Measurements from ENCODE around the gene CAVIN3. TPM values are rescaled to one million over a fixed set of nuclear protein-coding genes. Genes with fewer than 3 reads are reported as not detected.

The CAVIN3 gene
- total and polyA plus RNA-seq, 8 donors: 12.8 to 166 (median 54.2) TPM

DNA sequence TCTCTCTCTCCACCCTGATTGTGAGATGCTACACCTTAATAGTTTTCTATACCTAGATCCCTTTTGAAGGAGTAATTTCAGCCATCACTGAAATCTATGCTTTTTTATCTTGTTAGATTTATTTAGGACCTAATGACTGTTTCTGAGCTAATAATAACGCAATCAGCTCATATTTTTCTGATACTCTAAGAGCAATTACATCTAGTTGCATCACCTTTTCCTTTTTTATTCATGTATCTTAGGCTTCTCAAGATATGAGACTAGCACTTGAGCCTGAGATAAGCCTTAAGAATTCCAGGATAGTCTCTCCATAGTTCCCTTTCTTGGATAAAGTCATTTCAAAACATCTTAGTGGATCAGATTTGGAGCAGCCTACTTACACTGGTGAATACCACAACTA lies 25.1 kb upstream of the CAVIN3 start:
- intact Hi-C loops (cut with DNase I; ENCODE audit: low total_unique reads): no loop called here
- 87 to 95% (median 92%) methylated on average over 1 of the region's 1 CpG for WGBS, 5 donors

GRCh38 chr11:6336293-6336692 lies 16.0 kb upstream of the CAVIN3 start:
- H3K27ac ChIP-seq: no peak overlapping the region
- TF ChIP-seq EP300 (IDR thresholded peaks at IDR 0.05) (no peak), CTCF (IDR thresholded peaks at IDR 0.05) (no peak), POLR2A (IDR thresholded peaks at IDR 0.05) (no peak)
- peaks cover 0 to 19% (median 6%) of the 10 kb centered on the region in 4 donors for H3K4me1 ChIP-seq
- peaks cover 0 to 20% (median 0%) of the 10 kb centered on the region in 4 donors for H3K36me3 ChIP-seq
- no peaks in the 10 kb centered on the region for H3K27me3 ChIP-seq
- no peaks in the 10 kb centered on the region for H3K9me3 ChIP-seq
- no peak overlapping the region for H3K4me3 ChIP-seq
- intact Hi-C loops (cut with DNase I; ENCODE audit: low total_unique reads): no loop called here
- DNase-seq: no peak
- 87 to 91% (median 90%) methylated on average over 3 of the region's 3 CpGs for WGBS, 5 donors

More for the DNA sequence above, 25.1 kb upstream of the CAVIN3 start:
- Histone ChIP-seq H3K27me3 (no peaks in the 10 kb centered on the region), H3K27ac (no peak overlapping the region), H3K36me3 (no peaks in the 10 kb centered on the region), H3K4me3 (no peak overlapping the region), H3K4me1 (no peaks in the 10 kb centered on the region), H3K9me3 (no peaks in the 10 kb centered on the region)
- DNase-seq: no peak
- no peak for TF ChIP-seq EP300 (IDR thresholded peaks at IDR 0.05)
- no peak for TF ChIP-seq POLR2A (IDR thresholded peaks at IDR 0.05)
- TF ChIP-seq POLR2AphosphoS5 (IDR thresholded peaks at IDR 0.05): no peak
- no peak for TF ChIP-seq CTCF (IDR thresholded peaks at IDR 0.05)

- 89 to 95% (median 94%) methylated on average over 6 of the region's 6 CpGs for WGBS, 5 donors
Observed at GRCh38 chr11:6334806-6335205, 14.5 kb upstream of the CAVIN3 start.

DNA sequence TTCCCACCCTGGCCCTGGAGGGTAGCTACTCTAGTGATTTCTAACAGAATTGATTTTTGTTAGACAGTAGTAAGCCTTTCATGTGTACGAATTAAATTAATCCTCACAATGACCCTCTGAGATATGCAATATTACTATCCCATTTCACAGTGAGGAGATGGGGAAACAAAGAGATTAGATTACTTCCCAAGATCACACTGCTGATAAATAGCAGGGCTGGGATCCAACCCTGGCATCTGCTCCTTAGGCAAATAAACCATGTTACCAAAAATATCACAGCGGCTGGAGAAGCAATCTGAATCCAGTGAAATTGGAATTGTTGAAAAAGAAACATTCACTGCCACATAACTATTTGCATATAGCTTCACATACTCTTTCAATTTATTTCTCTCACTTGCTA lies 12.8 kb upstream of the CAVIN3 start:
- DNase-seq: no peak
- peaks cover 0 to 20% (median 0%) of the 10 kb centered on the region in 4 donors for H3K36me3 ChIP-seq
- H3K27ac ChIP-seq: no peak overlapping the region
- no peaks in the 10 kb centered on the region for H3K9me3 ChIP-seq
- intact Hi-C loops (cut with DNase I; ENCODE audit: low total_unique reads): no loop called here
- no peak overlapping the region for H3K4me3 ChIP-seq
- WGBS, 5 donors: 11 to 28% (median 13%) methylated on average over 2 of the region's 2 CpGs
- TF ChIP-seq EP300 (IDR thresholded peaks at IDR 0.05) (no peak), POLR2AphosphoS5 (IDR thresholded peaks at IDR 0.05) (no peak), CTCF (IDR thresholded peaks at IDR 0.05) (no peak), POLR2A (IDR thresholded peaks at IDR 0.05) (no peak)
- H3K4me1 ChIP-seq: peaks cover 0 to 15% (median 6%) of the 10 kb centered on the region in 4 donors
- no peaks in the 10 kb centered on the region for H3K27me3 ChIP-seq

More at GRCh38 chr11:6334806-6335205, 14.5 kb upstream of the CAVIN3 start:
- no peak for TF ChIP-seq POLR2A (IDR thresholded peaks at IDR 0.05)
- no peak for TF ChIP-seq POLR2AphosphoS5 (IDR thresholded peaks at IDR 0.05)
- TF ChIP-seq CTCF (IDR thresholded peaks at IDR 0.05): no peak
- no peak for TF ChIP-seq EP300 (IDR thresholded peaks at IDR 0.05)
- intact Hi-C loops (cut with DNase I; ENCODE audit: low total_unique reads): no loop called here
- DNase-seq: no peak
- Histone ChIP-seq H3K9me3 (no peaks in the 10 kb centered on the region), H3K4me3 (no peak overlapping the region), H3K36me3 (peaks cover 0 to 20% (median 0%) of the 10 kb centered on the region in 4 donors), H3K4me1 (peaks cover 0 to 19% (median 6%) of the 10 kb centered on the region in 4 donors), H3K27ac (no peak overlapping the region), H3K27me3 (no peaks in the 10 kb centered on the region)

Measured in stomach (tissue), 9 donors.